GM13976 (cell line): ENCODE data around the gene CDC7.
A peak's percentile ranks its signal among the peaks of the same experiment; 100 is the strongest.
"Not testable (repeated sequence)": the region's sequence is repeated elsewhere in the genome, so short reads cannot be mapped to it uniquely, and the experiment has no call there.

Source experiments
- DNase-seq: peaks from one replicate; pipeline ENCODE4 v3.0.0; 2012; ENCODE audit warnings: low spot score
- in situ Hi-C: fragments of 300-500 bp; cut with MboI; formaldehyde crosslinking; loops from one replicate; pipeline ENCODE4 v1.12.0; 2022; ENCODE audit warnings: low sequenced_read_pairs, mixed read lengths, inconsistent platforms; ENCODE audit not compliant: unreplicated experiment
- TF ChIP-seq, protein P1 (sequence below): IDR thresholded peaks from 2 replicates; pipeline ENCODE4 v1.5.1; 2012; ENCODE audit warnings: borderline replicate concordance, mild to moderate bottlenecking; ENCODE audit not compliant: insufficient read depth; ENCODE audit errors: extremely low read depth, missing control alignments, control extremely low read depth

Gene CDC7

DNA sequence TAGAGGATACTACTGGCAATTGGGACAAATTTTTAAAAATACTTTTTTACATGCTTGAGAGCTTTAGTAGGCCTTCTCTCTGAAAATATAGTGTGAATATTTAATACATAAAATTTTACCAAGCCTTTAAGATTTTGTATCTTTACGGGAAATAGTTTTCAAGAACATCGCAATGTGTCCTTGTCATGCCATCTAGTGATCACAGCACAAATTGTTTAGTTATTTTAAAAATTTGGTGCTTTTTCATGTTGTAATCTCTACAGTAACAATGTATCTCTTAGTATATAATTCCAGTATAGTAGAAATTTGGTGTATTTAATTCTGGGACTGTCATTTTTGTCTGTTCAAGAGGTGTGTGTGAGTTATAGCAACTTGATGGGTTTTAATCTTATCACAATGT, 6.7 kb downstream of the CDC7 start:
- no peak for DNase-seq
- TF ChIP-seq, protein P1, sequence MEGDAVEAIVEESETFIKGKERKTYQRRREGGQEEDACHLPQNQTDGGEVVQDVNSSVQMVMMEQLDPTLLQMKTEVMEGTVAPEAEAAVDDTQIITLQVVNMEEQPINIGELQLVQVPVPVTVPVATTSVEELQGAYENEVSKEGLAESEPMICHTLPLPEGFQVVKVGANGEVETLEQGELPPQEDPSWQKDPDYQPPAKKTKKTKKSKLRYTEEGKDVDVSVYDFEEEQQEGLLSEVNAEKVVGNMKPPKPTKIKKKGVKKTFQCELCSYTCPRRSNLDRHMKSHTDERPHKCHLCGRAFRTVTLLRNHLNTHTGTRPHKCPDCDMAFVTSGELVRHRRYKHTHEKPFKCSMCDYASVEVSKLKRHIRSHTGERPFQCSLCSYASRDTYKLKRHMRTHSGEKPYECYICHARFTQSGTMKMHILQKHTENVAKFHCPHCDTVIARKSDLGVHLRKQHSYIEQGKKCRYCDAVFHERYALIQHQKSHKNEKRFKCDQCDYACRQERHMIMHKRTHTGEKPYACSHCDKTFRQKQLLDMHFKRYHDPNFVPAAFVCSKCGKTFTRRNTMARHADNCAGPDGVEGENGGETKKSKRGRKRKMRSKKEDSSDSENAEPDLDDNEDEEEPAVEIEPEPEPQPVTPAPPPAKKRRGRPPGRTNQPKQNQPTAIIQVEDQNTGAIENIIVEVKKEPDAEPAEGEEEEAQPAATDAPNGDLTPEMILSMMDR = no peak
- in situ Hi-C loops = loop anchor here (25.0 kb wide), 1 partner anchor 780 kb away; the partner anchor contains the start of genes GLMN and RPAP2

DNA sequence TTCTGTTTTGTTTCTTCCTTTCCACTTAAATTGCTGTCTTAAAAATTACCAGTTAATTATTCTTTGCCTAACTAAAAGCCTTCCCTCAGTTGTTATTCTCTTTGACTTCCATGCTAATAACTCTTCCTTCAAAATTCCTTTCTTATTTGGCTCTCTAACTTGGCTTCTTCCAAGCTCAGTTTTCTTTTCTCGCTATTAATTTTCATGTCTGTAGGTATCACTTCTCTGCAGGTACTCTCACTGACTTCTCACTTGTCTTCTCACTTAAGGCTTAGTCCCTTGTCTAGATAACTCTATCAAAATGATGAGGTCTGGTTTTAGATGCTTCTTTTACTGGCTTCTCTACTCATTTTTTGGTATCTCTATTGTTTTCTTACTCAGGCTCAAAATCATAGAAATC, 10.1 kb downstream of the CDC7 start:
- in situ Hi-C loops = loop anchor here (10.0 to 25.0 kb wide), 2 partner anchors 414 to 777 kb away; partner anchors contain the start of genes GLMN and RPAP2
- TF ChIP-seq, protein P1 = no peak
- DNase-seq = no peak

DNA sequence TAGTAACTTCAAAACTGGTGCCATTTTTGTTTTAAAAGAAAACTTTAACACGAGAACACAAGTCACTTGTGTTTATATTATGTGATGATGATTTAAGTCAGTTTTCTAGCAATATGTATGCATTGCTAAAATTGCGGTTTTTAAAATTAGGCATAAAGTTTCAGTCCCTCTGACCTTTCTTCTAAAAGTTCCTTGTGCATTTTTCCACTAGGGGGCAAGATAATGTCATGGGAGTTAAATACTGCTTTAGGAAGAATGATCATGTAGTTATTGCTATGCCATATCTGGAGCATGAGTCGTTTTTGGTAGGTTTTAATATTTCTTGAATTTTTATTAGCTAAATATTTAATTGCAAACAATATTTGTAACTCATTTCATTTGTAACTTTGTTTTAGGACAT, 10.7 kb downstream of the CDC7 start:
- TF ChIP-seq, protein P1 = peak; percentile 43
- in situ Hi-C loops = loop anchor here (10.0 to 25.0 kb wide), 2 partner anchors 413 to 776 kb away; partner anchors contain the start of genes GLMN and RPAP2
- no peak for DNase-seq

- DNase-seq = no peak
- TF ChIP-seq, protein P1 = no peak
- in situ Hi-C loops = loop anchor here (10.0 to 25.0 kb wide), 2 partner anchors 412 to 774 kb away; partner anchors contain the start of genes GLMN and RPAP2
Measured at GRCh38 chr1:91513160-91513559, 12.5 kb downstream of the CDC7 start.

GRCh38 chr1:91513706-91514105, 13.1 kb downstream of the CDC7 start:
- DNase-seq = no peak
- in situ Hi-C loops = loop anchor here (10.0 to 25.0 kb wide), 2 partner anchors 411 to 774 kb away; partner anchors contain the start of genes GLMN and RPAP2
- TF ChIP-seq, protein P1 = no peak

DNA sequence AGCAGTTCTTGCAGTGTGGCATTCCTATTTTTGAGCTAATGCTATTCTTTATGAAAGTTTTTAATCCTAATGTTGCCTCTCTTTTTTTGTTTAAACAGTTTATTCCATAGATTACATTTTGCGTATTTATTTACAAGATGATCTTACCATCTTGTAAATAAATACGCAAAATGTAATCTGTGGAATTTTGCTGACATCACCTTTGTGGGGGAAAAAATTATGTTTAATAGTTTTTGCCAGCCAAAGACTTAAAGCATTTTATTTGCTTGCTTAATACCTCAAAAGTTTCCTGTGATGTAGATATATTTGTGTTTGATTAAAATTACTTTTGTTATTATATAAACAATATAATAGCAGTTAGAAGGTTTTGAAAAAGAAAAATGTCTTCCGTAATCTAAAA, 15.3 kb downstream of the CDC7 start:
- in situ Hi-C loops = loop anchor here (10.0 to 25.0 kb wide), 2 partner anchors 409 to 771 kb away; partner anchors contain the start of genes GLMN and RPAP2
- no peak for DNase-seq
- TF ChIP-seq, protein P1 = no peak

DNA sequence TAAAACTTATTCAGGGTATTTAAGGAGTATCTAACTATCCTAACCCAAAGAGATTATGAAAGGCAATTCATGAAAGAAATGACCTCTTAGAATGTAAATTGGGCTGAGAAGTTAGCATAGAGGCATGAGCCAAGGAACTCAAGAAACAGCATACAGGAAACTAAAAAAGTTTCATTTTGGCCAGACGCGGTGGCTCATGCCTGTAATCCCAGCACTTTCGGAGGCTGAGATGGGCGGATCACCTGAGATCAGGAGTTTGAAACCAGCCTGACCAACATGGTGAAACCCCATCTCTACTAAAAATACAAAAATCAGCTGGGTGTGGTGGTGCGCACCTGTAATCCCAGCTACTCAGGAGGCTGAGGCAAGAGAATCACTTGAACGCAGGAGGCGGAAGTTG, 16.0 kb downstream of the CDC7 start:
- DNase-seq = not testable (repeated sequence)
- in situ Hi-C loops = loop anchor here (10.0 to 25.0 kb wide), 2 partner anchors 408 to 771 kb away; partner anchors contain the start of genes GLMN and RPAP2

DNA sequence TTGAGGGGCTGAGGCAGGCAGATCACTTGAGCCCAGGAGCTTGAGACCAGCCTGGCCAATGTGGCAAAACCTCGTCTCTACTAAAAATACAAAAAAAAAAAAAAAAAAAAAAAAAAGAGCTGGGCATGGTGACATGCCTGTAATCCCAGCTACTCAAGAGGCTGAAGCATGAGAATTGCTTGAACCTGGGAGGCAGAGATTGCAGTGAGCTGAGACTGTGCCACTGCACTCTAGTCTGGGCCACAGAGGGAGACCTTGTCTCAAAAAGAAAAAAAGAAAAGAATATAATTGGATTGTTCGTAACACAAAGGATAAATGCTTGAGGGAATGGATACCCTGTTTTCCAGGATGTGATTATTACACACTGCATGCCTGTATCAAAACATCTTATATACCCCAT, 18.5 kb downstream of the CDC7 start:
- in situ Hi-C loops = loop anchor here (10.0 to 25.0 kb wide), 2 partner anchors 406 to 768 kb away; partner anchors contain the start of genes GLMN and RPAP2
- not testable (repeated sequence) for DNase-seq
